NB4 (cell line): Measurements from ENCODE around the gene POU2AF2.

Experiments used
- CTCF ChIP-seq: IDR thresholded peaks from one replicate; pipeline ENCODE4 v1.5.1; 2012; ENCODE audit warnings: low read depth, low read length
- MAX ChIP-seq: IDR thresholded peaks from 2 replicates; pipeline ENCODE4 v1.6.1; 2011; ENCODE audit warnings: low read depth, low read length
- POLR2A ChIP-seq: IDR thresholded peaks from 2 replicates; pipeline ENCODE4 v1.6.1; 2011; ENCODE audit warnings: mild to moderate bottlenecking; ENCODE audit not compliant: insufficient read length; ENCODE audit errors: extremely low read depth

- TF ChIP-seq MAX (no peak), CTCF (no peak), POLR2A (no peak)
These were observed 65.2 kb downstream of the POU2AF2 start for GRCh38 chr11:111310723-111311122.
